Mucosa of stomach (tissue), 1 donor: ENCODE results near the gene CFAP54.

Experiments used
- H3K27me3 ChIP-seq: one replicate; pipeline ENCODE4 v1.7.0; 2013; ENCODE audit warnings: mild to moderate bottlenecking, low read length; ENCODE audit not compliant: control insufficient read depth, insufficient read depth
- H3K36me3 ChIP-seq: one replicate; pipeline ENCODE4 v1.7.0; 2013; ENCODE audit warnings: low read length; ENCODE audit not compliant: control insufficient read depth, insufficient read depth
- H3K4me1 ChIP-seq: one replicate; pipeline ENCODE4 v1.7.0; 2013; ENCODE audit warnings: mild to moderate bottlenecking, low read length; ENCODE audit not compliant: control insufficient read depth, insufficient read depth
- H3K4me3 ChIP-seq: one replicate; pipeline ENCODE4 v1.7.0; 2013; ENCODE audit warnings: low read length
- H3K9ac ChIP-seq: one replicate; pipeline ENCODE4 v1.7.0; 2013; ENCODE audit warnings: mild to moderate bottlenecking, low read length, moderate library complexity
- H3K9me3 ChIP-seq: one replicate; pipeline ENCODE4 v1.7.0; 2013; ENCODE audit warnings: mild to moderate bottlenecking, low read length, moderate library complexity; ENCODE audit not compliant: control insufficient read depth
- donor health status: Pancreatic carcinoma.

CFAP54 gene

DNA sequence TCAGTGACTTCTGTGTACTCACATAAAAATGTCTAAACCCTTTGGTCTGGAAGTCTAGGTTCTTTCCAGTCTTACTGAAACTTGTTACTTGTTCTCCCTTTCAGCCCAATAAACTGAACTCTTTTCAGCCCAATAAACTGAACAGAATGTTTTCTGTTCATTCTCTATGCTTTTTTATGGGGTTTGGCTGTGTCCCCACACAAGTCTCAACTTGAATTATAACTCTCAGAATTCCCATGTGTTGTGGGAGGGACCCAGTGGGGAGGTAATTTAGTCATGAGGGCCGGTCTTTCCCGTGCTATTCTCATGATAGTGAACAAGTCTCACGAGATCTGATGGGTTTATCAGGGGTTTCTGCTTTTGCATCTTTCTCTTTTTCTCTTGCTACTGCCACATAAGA is 402.7 kb downstream of the CFAP54 start:
- no peaks in the 10 kb centered on the region for H3K4me1 ChIP-seq
- no peaks in the 10 kb centered on the region for H3K36me3 ChIP-seq
- no peaks in the 10 kb centered on the region for H3K9me3 ChIP-seq
- no peak overlapping the region for H3K4me3 ChIP-seq
- no peaks in the 10 kb centered on the region for H3K27me3 ChIP-seq
- no peak overlapping the region for H3K9ac ChIP-seq

- no peaks in the 10 kb centered on the region for H3K27me3 ChIP-seq
- no peak overlapping the region for H3K9ac ChIP-seq
- H3K9me3 ChIP-seq, result no peaks in the 10 kb centered on the region
Measured at GRCh38 chr12:96897421-96897820, 408.0 kb downstream of the CFAP54 start.

GRCh38 chr12:96901175-96901574 is 411.8 kb downstream of the CFAP54 start:
- no peaks in the 10 kb centered on the region for H3K4me1 ChIP-seq
- H3K9me3 ChIP-seq, result no peaks in the 10 kb centered on the region
- no peaks in the 10 kb centered on the region for H3K27me3 ChIP-seq
- H3K4me3 ChIP-seq, result no peak overlapping the region
- no peaks in the 10 kb centered on the region for H3K36me3 ChIP-seq
- H3K9ac ChIP-seq, result no peak overlapping the region

More at GRCh38 chr12:96897421-96897820, 408.0 kb downstream of the CFAP54 start:
- no peaks in the 10 kb centered on the region for H3K36me3 ChIP-seq
- no peak overlapping the region for H3K4me3 ChIP-seq
- H3K4me1 ChIP-seq, result no peaks in the 10 kb centered on the region

DNA sequence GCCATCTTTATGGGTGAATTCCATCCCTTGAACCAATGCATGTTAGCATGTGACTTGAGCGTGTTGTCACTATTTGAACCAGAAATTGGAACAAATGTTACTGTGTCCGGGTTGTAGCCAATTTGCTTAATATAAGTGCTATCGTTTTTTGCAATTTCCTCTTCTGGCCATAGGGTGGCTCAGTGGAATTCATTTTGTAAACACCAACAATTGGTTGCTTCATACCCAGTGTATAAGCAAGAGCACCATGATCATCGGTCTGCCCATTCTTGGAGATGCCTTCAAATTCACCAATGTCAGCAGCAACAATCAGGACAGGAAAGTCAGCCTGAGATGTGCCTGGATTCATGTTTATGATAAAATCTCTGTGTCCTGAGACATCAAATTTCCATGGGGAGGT is 412.7 kb downstream of the CFAP54 start:
- Histone ChIP-seq H3K9ac (no peak overlapping the region), H3K36me3 (no peaks in the 10 kb centered on the region), H3K4me1 (no peaks in the 10 kb centered on the region), H3K9me3 (no peaks in the 10 kb centered on the region), H3K4me3 (no peak overlapping the region), H3K27me3 (no peaks in the 10 kb centered on the region)

DNA sequence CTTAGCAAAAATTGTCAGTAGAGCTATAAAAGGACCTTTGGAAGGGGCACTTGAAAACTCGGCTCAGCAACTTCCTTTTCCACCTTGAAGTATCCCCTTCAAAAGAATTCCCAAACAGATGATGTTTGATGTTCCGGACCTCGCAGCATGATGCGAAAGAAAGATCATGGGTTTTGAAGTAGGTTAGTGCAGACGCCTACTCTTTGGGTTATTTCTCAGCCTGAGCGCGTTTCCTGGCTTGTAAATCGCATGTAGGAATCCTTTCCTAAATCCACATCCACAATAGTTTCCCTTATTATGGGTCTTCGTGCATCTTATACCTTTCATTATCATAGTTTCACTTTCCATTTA is 417.1 kb downstream of the CFAP54 start:
- H3K9me3 ChIP-seq, result no peaks in the 10 kb centered on the region
- no peaks in the 10 kb centered on the region for H3K27me3 ChIP-seq
- peak overlapping the region; percentile 92 for H3K9ac ChIP-seq
- H3K4me1 ChIP-seq, result peaks cover 8% of the 10 kb centered on the region
- H3K36me3 ChIP-seq, result no peaks in the 10 kb centered on the region
- peak overlapping the region; percentile 100 for H3K4me3 ChIP-seq

DNA sequence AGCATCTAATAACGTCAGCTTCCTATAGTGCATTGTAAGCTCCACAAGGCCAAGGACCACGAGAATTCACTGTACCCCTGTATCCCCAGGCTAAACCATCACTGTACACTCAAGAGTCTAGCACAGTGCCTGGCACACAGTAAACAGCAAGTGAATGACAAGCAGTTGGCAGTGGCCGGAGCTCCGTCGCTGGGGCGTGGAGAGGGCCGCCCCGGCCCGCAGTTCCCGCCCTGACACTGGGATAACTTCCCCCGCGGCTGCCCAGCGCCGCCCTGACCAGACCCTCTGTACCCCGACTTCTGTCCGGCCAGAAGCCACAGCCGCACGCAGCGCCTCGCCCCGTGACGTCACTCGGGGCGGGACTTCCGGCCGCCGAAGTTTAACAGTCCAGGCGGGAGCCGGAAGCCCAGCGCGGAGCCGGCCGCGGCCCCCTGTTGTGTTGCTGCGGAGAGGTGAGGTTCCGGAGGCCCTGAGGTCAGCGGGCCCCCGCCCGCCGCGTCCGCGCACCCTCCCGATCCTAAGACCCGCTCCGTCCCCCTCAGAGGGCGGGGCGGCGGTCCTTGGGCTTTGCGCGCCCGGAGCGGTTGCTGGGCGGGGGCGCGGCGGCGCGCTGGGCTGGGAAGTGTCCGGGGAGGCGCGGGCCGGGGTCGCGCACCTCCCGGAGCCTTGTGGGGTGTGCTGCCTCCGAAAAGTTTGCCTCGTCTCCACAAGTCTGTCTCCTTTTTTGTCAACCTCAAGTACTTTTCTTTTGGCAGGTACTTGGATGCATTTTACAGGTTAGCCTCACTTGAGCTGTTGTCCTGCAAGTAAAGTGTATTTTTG is 417.7 kb downstream of the CFAP54 start, which contains the start of gene NEDD1:
Gene NEDD1, plus strand, starts transcription at position 409 of the 822 bp plus-strand sequence. CDS start 2,503 bp downstream, outside the sequence.
- no peaks in the 10 kb centered on the region for H3K9me3 ChIP-seq

DNA sequence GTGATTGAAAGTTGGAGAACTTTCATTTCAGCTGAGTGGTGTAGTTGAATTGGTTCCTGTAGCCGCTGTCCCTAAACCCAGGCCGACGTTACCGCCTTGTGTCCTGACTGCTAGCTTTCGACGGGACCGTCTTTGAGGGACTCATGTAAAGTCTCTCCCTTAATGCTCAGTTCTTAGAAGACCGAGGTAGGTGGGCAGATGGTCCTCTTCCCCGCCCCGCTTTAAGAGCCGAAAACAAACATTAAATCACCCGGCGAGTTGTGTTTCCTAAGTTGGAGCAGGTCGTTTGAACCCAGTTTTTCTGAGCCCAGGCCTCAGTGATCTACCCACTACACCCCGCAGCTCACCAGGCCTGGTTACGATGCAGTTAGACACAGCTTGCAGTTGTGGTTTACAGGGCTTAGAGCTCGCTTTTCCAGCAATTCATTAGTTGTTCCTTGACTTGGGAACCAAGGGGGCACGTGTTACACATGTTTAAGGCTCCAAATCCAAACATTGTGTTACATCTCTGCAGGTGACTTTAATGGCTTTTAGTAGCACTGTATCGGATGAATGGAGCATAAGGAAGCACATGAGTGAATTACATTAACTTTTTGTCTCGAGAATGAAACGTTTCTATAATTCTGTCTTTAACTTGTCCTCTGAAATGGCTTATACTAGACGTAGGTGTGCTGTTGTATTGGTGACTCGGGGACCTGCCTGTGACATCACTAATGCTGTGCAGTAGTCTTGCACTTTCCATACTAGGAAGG is 418.5 kb downstream of the CFAP54 start:
- H3K4me3 ChIP-seq, result peak overlapping the region; percentile 100
- no peaks in the 10 kb centered on the region for H3K9me3 ChIP-seq
- peak overlapping the region; percentile 92 for H3K9ac ChIP-seq
- H3K27me3 ChIP-seq, result no peaks in the 10 kb centered on the region
- H3K36me3 ChIP-seq, result no peaks in the 10 kb centered on the region
- peaks cover 8% of the 10 kb centered on the region for H3K4me1 ChIP-seq

More for the DNA sequence above, 417.7 kb downstream of the CFAP54 start, which contains the start of gene NEDD1:
- Histone ChIP-seq H3K9ac (peak within 1 kb of the TSS; percentile 92), H3K4me1 (peaks cover 8% of the 10 kb centered on the region), H3K4me3 (peak within 1 kb of the TSS; percentile 100), H3K27me3 (no peaks in the 10 kb centered on the region), H3K36me3 (no peaks in the 10 kb centered on the region)

GRCh38 chr12:96908423-96908675 is 419.0 kb downstream of the CFAP54 start:
- H3K9me3 ChIP-seq, result no peaks in the 10 kb centered on the region
- H3K36me3 ChIP-seq, result no peaks in the 10 kb centered on the region
- H3K9ac ChIP-seq, result peak overlapping the region; percentile 92
- H3K27me3 ChIP-seq, result no peaks in the 10 kb centered on the region
- peaks cover 8% of the 10 kb centered on the region for H3K4me1 ChIP-seq
- peak overlapping the region; percentile 100 for H3K4me3 ChIP-seq

GRCh38 chr12:96912261-96912660 is 422.9 kb downstream of the CFAP54 start:
- H3K36me3 ChIP-seq, result no peaks in the 10 kb centered on the region
- no peak overlapping the region for H3K4me3 ChIP-seq
- no peak overlapping the region for H3K9ac ChIP-seq

DNA sequence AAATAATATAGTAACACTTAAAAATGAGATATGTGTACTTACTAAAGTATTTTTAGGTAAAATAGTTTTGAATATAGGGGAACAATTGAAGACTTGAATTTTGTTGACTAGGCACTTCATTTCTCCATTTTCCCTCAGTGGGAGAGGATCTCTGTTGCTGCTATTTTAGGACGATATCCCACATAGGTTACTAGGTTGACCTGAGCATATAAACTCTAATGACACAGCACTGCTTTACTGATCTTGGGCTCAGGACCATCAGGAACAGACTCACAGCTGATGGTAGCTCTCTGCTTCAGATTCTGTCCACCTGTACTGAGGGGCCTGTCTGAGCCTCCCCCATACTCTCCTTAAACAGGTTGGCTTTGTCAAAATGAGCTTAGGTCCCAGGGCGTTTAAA is 423.6 kb downstream of the CFAP54 start:
- Histone ChIP-seq H3K9me3 (no peaks in the 10 kb centered on the region), H3K4me3 (no peak overlapping the region), H3K36me3 (no peaks in the 10 kb centered on the region), H3K27me3 (no peaks in the 10 kb centered on the region), H3K4me1 (peaks cover 6% of the 10 kb centered on the region), H3K9ac (no peak overlapping the region)

More at GRCh38 chr12:96912261-96912660, 422.9 kb downstream of the CFAP54 start:
- Histone ChIP-seq H3K4me1 (peaks cover 8% of the 10 kb centered on the region), H3K9me3 (no peaks in the 10 kb centered on the region), H3K27me3 (no peaks in the 10 kb centered on the region)

DNA sequence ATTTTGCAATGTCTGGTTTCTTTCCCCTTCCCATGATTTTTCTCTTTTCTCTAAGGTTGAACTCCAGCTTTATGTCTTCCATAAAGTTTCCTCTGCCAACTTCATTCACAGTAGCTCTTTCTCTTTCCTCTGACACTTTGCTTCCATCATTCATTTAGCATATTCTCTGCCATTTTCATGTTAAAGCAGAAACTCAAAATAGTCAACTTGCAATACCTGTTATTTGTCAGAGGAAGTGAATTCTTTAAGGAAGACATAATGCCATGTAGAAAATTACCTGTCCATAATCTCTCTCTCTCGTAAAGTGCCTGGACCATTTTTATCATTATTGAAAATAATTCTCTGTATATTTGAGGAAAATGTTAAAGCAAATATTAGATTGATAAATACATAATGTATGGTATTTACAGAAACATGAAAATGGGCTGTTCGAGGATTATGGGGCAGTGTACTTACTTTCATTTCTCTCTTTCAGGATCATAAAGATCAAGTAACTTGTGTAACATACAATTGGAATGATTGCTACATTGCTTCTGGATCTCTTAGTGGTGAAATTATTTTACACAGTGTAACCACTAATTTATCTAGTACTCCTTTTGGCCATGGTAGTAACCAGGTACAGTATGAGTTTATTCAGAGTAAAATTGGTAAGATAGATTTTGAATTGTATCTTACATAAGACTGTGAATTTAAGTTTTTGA is 430.3 kb downstream of the CFAP54 start:
- Histone ChIP-seq H3K27me3 (no peaks in the 10 kb centered on the region), H3K9ac (no peak overlapping the region), H3K4me1 (no peaks in the 10 kb centered on the region), H3K4me3 (no peak overlapping the region), H3K36me3 (no peaks in the 10 kb centered on the region), H3K9me3 (no peaks in the 10 kb centered on the region)
